Cardiac fibroblast (primary cell): ENCODE data around the gene KISS1.

Experiments used
- DNase-seq, 2 donors: peaks; one replicate each; pipeline versions ENCODE4 v3.0.0 to v3.0.0-alpha.2; 2010; ENCODE audit warnings: low read depth in 2 of 2
- H3K4me3 ChIP-seq, 2 donors: replicated peaks in 1 of 2; 1 replicate in 1 of 2; 2 replicates in 1 of 2; pipeline ENCODE4 v1.5.1; 2011; ENCODE audit warnings: low read depth in 2 of 2, low read length in 2 of 2, mild to moderate bottlenecking in 2 of 2, moderate library complexity in 1 of 2
- CTCF ChIP-seq: IDR thresholded peaks from one replicate; pipeline ENCODE4 v1.5.1; 2011; ENCODE audit warnings: low read depth, mild to moderate bottlenecking, low read length, inconsistent platforms

Gene KISS1

GRCh38 chr1:204161609-204162493 lies 34.4 kb downstream of the KISS1 start:
- TF ChIP-seq CTCF, result no peak
- no peak overlapping the region for H3K4me3 ChIP-seq

GRCh38 chr1:204157962-204158361 lies 38.3 kb downstream of the KISS1 start:
- no peak for DNase-seq
- no peak for TF ChIP-seq CTCF
- no peak overlapping the region for H3K4me3 ChIP-seq

More at GRCh38 chr1:204161609-204162493, 34.4 kb downstream of the KISS1 start:
- DNase-seq, result no peak

- H3K4me3 ChIP-seq, result no peak overlapping the region
- TF ChIP-seq CTCF, result no peak
- no peak for DNase-seq
Observed at GRCh38 chr1:204155881-204156280, 40.4 kb downstream of the KISS1 start.

- no peak overlapping the region for H3K4me3 ChIP-seq
- no peak for TF ChIP-seq CTCF
- DNase-seq, result no peak
Observed at GRCh38 chr1:204154568-204155255, 41.6 kb downstream of the KISS1 start.

- H3K4me3 ChIP-seq, result no peak overlapping the region
- no peak for TF ChIP-seq CTCF
- no peak for DNase-seq
Observed at GRCh38 chr1:204153667-204154066, 42.6 kb downstream of the KISS1 start.

- peak overlapping the region; percentile 57 for H3K4me3 ChIP-seq
- DNase-seq, result no peak
- no peak for TF ChIP-seq CTCF
Observed at GRCh38 chr1:204152310-204153044, 43.8 kb downstream of the KISS1 start.
